SK-N-SH (cell line): ENCODE measurements around the gene MYO1E. TPM values are rescaled to one million over a fixed set of nuclear protein-coding genes. Genes with fewer than 3 reads are reported as not detected.

Source experiments
- CTCF ChIA-PET: fragments of 300-600, 350-600 bp; formaldehyde crosslinking; extraction: SDS; loops from one replicate; lab custom pipeline; 2021; lab: Yijun Ruan, JAX
- POLR2A ChIA-PET: fragments of 350-600 bp; sonication (Branson Sonifier 250); formaldehyde crosslinking; extraction: SDS; loops from one replicate; lab custom pipeline; 2020; ENCODE audit warnings: antibody characterized with exemption, inconsistent platforms; lab: Yijun Ruan, JAX
- DNase-seq: peaks from one replicate; pipeline ENCODE4 v3.0.0; 2012
- H2AFZ ChIP-seq: fragments of 200-600 bp; sonication (generic); 2 replicates; pipeline ENCODE4 v1.8.1; 2016; ENCODE audit warnings: antibody characterized with exemption, mild to moderate bottlenecking, low read depth
- H3F3A ChIP-seq: fragments of 200-600 bp; sonication (generic); replicated peaks from 2 replicates; pipeline ENCODE3; 2016; ENCODE audit warnings: antibody characterized with exemption, mild to moderate bottlenecking; ENCODE audit not compliant: insufficient read depth
- H3K27ac ChIP-seq, 2 experiments: fragments of 200-500 bp in 1 of 2; fragments of 200-600 bp in 1 of 2; sonication (Bioruptor generic) in 1 of 2; sonication (generic), shearing (Covaris generic) in 1 of 2; 2 replicates each; pipeline versions ENCODE4 v1.5.1 to v1.6.1; 2014 to 2016; ENCODE audit warnings: low read depth in 2 of 2, inconsistent platforms in 1 of 2, low read length in 1 of 2, mild to moderate bottlenecking in 1 of 2, mixed read lengths in 1 of 2
- H3K27me3 ChIP-seq: fragments of 200-600 bp; sonication (generic), shearing (Covaris generic); 2 replicates; pipeline ENCODE4 v1.6.1; 2016; ENCODE audit warnings: mixed run types; ENCODE audit not compliant: insufficient read depth
- H3K36me3 ChIP-seq, 2 experiments: fragments of 200-500 bp in 1 of 2; fragments of 200-600 bp in 1 of 2; sonication (Bioruptor generic) in 1 of 2; sonication (generic) in 1 of 2; replicated peaks in 1 of 2; 2 replicates each; pipeline versions ENCODE3 to v1.5.1; 2014 to 2016; ENCODE audit warnings: low read length in 1 of 2, mild to moderate bottlenecking in 1 of 2; ENCODE audit not compliant: insufficient read depth in 2 of 2, control insufficient read depth in 1 of 2
- H3K4me1 ChIP-seq, 2 experiments: fragments of 200-500 bp in 1 of 2; fragments of 200-600 bp in 1 of 2; sonication (Bioruptor generic) in 1 of 2; sonication (generic), shearing (Covaris generic) in 1 of 2; 2 replicates each; pipeline versions ENCODE4 v1.5.1 to v1.6.1; 2014 to 2016; ENCODE audit warnings: low read depth in 1 of 2, low read length in 1 of 2, mixed run types in 1 of 2; ENCODE audit not compliant: insufficient read depth in 2 of 2, control insufficient read depth in 1 of 2
- H3K4me2 ChIP-seq: fragments of 200-600 bp; sonication (generic), shearing (Covaris generic); 2 replicates; pipeline ENCODE4 v1.6.1; 2017; ENCODE audit warnings: mixed run types
- H3K4me3 ChIP-seq, 2 experiments: fragments of 200-500 bp in 1 of 2; fragments of 200-600 bp in 1 of 2; sonication (Bioruptor generic) in 1 of 2; sonication (generic), shearing (Covaris generic) in 1 of 2; 2 replicates each; pipeline versions ENCODE4 v1.5.1 to v1.8.1; 2014 to 2016; ENCODE audit warnings: low read depth in 2 of 2, inconsistent platforms in 1 of 2, low read length in 1 of 2, mild to moderate bottlenecking in 1 of 2, mixed read lengths in 1 of 2, moderate library complexity in 1 of 2
- H3K79me2 ChIP-seq: fragments of 200-600 bp; sonication (generic); 2 replicates; pipeline ENCODE4 v1.8.1; 2017; ENCODE audit warnings: mild to moderate bottlenecking; ENCODE audit not compliant: insufficient read depth
- H3K9ac ChIP-seq: fragments of 200-600 bp; sonication (generic); 2 replicates; pipeline ENCODE4 v1.6.1; 2017; ENCODE audit warnings: mixed run types
- H3K9me2 ChIP-seq: fragments of 200-600 bp; sonication (generic); 2 replicates; pipeline ENCODE4 v1.6.1; 2017; ENCODE audit warnings: mixed run types
- H3K9me3 ChIP-seq: fragments of 200-600 bp; sonication (generic); 2 replicates; pipeline ENCODE4 v1.6.1; 2017; ENCODE audit warnings: mixed run types, mild to moderate bottlenecking, moderate library complexity
- H4K20me1 ChIP-seq: fragments of 200-600 bp; sonication (generic); 2 replicates; pipeline ENCODE4 v1.6.1; 2017; ENCODE audit warnings: mild to moderate bottlenecking, mixed run types; ENCODE audit not compliant: insufficient read depth
- CHD2 ChIP-seq: fragments of 150-350 bp; IDR thresholded peaks from 2 replicates; pipeline ENCODE4 v1.6.1; 2018; ENCODE audit warnings: low read length; ENCODE audit not compliant: partially characterized antibody
- EZH2phosphoT487 ChIP-seq: fragments of 200-600 bp; sonication (generic); IDR thresholded peaks from 2 replicates; pipeline ENCODE4 v1.6.1; 2017; ENCODE audit warnings: low read depth, mixed run types, mild to moderate bottlenecking, antibody characterized with exemption, moderate library complexity, borderline replicate concordance
- FOSL2 ChIP-seq: IDR thresholded peaks from 2 replicates; pipeline ENCODE4 v1.4.0; 2012; ENCODE audit warnings: low read depth, mild to moderate bottlenecking, moderate library complexity, borderline replicate concordance
- FOXJ3 ChIP-seq: sonication (generic); formaldehyde crosslinking; IDR thresholded peaks from 2 replicates; pipeline ENCODE4 v1.5.1; 2020; ENCODE audit warnings: mild to moderate bottlenecking, missing genetic modification reagents
- FOXM1 ChIP-seq: IDR thresholded peaks from 2 replicates; pipeline ENCODE4 v1.4.0; 2012; ENCODE audit warnings: low read depth, mild to moderate bottlenecking
- GABPA ChIP-seq: IDR thresholded peaks from 2 replicates; pipeline ENCODE4 v1.4.0; 2012; ENCODE audit warnings: low read depth, mild to moderate bottlenecking
- GATA2 ChIP-seq: sonication (generic); formaldehyde crosslinking; IDR thresholded peaks from 2 replicates; pipeline ENCODE4 v1.5.0; 2020; ENCODE audit warnings: mild to moderate bottlenecking, missing genetic modification reagents
- IRF3 ChIP-seq: fragments of 150-350 bp; IDR thresholded peaks from 2 replicates; pipeline ENCODE4 v1.6.1; 2016; ENCODE audit warnings: mild to moderate bottlenecking, low read depth, low read length
- JUND ChIP-seq: IDR thresholded peaks from 2 replicates; pipeline ENCODE4 v1.4.0; 2012
- MAX ChIP-seq: IDR thresholded peaks from 2 replicates; pipeline ENCODE4 v1.4.0; 2012; ENCODE audit warnings: low read depth
- MXI1 ChIP-seq: IDR thresholded peaks from 2 replicates; pipeline ENCODE4 v1.6.1; 2012; ENCODE audit warnings: mild to moderate bottlenecking, low read depth, low read length, improper control_type of control experiment
- PBX3 ChIP-seq: IDR thresholded peaks from 2 replicates; pipeline ENCODE4; 2012
- RCOR1 ChIP-seq: fragments of 150-350 bp; IDR thresholded peaks from 2 replicates; pipeline ENCODE4 v1.6.1; 2017; ENCODE audit warnings: antibody characterized with exemption, low read length
- RFX5 ChIP-seq: IDR thresholded peaks from 2 replicates; pipeline ENCODE4 v1.6.1; 2012; ENCODE audit warnings: mild to moderate bottlenecking, improper control_type of control experiment, low read length
- TAF1 ChIP-seq: IDR thresholded peaks from 2 replicates; pipeline ENCODE4 v1.6.1; 2012; ENCODE audit warnings: low read depth, mild to moderate bottlenecking, low read length, moderate library complexity, borderline replicate concordance
- TCF12 ChIP-seq: IDR thresholded peaks from 2 replicates; pipeline ENCODE4 v1.4.0; 2012
- TEAD4 ChIP-seq: IDR thresholded peaks from 2 replicates; pipeline ENCODE4 v1.4.0; 2012; ENCODE audit warnings: mild to moderate bottlenecking, borderline replicate concordance; ENCODE audit not compliant: insufficient read depth
- USF2 ChIP-seq: fragments of 150-350 bp; IDR thresholded peaks from 2 replicates; pipeline ENCODE4 v1.6.1; 2017; ENCODE audit warnings: antibody characterized with exemption, low read length, low read depth, borderline replicate concordance
- ZBTB33 ChIP-seq: IDR thresholded peaks from 2 replicates; pipeline ENCODE4 v1.4.0; 2012; ENCODE audit warnings: low read depth, borderline replicate concordance
- WGBS: methylation state at CpG from one replicate; pipeline ENCODE4 v1.1.6; 2017; ENCODE audit warnings: low lambda C conversion rate; 5-methylcytosine and 5-hydroxymethylcytosine counted together
- polyA plus RNA-seq, 3 experiments: library from polyadenylated mRNA; depleted of rRNA; stranded (reverse); fragments of >200 nt; gene quantifications; 2 replicates each; pipeline ENCODE4 v1.2.3, GENCODE V29; 2012

Gene MYO1E
- polyA plus RNA-seq, 1 of the 3 experiments (the other 2 are of a cell fraction) = 9.7 TPM

GRCh38 chr15:59313641-59314332, 58.9 kb downstream of the MYO1E start:
- Histone ChIP-seq H3K4me1 (peaks cover 0 to 4% of the 10 kb centered on the region in 2 experiments; a peak in 2 of 4 replicates), H3K9me3 (no peaks in the 10 kb centered on the region), H3F3A (peaks cover 10% of the 10 kb centered on the region), H3K79me2 (peaks cover 56% of the 10 kb centered on the region), H2AFZ (no peak overlapping the region), H3K9ac (no peak overlapping the region), H3K36me3 (no peaks in the 10 kb centered on the region), H3K27me3 (no peaks in the 10 kb centered on the region), H3K27ac (no peak overlapping the region), H3K4me2 (no peak overlapping the region), H4K20me1 (no peaks in the 10 kb centered on the region), H3K4me3 (no peak overlapping the region), H3K9me2 (no peaks in the 10 kb centered on the region)
- 66% methylated on average over 6 of the region's 6 CpGs for WGBS
- TF ChIP-seq EZH2phosphoT487 = no peak
- no peak for TF ChIP-seq PBX3
- no peak for TF ChIP-seq GATA2 (CRISPR knock-in tag)
- TF ChIP-seq JUND = no peak
- TF ChIP-seq MXI1 = no peak
- TF ChIP-seq TCF12 = no peak
- no peak for TF ChIP-seq USF2
- TF ChIP-seq TAF1 = no peak
- CTCF ChIA-PET = interaction anchor here (1.0 kb wide), 1 partner anchor 14 kb away, joined by 4 read pairs; no protein-coding TSS in a partner anchor
- no peak for DNase-seq
- POLR2A ChIA-PET = no interaction called here

GRCh38 chr15:59312205-59312604, 60.5 kb downstream of the MYO1E start:
- H2AFZ ChIP-seq = no peak overlapping the region
- H3K36me3 ChIP-seq = no peaks in the 10 kb centered on the region
- 94% methylated on average over 7 of the region's 7 CpGs for WGBS
- no peak overlapping the region for H3K27ac ChIP-seq
- no peak for DNase-seq
- H3K9me2 ChIP-seq = no peaks in the 10 kb centered on the region
- no peaks in the 10 kb centered on the region for H3K9me3 ChIP-seq
- H3K4me1 ChIP-seq = peaks cover 0 to 4% of the 10 kb centered on the region in 2 experiments; a peak in 2 of 4 replicates
- POLR2A ChIA-PET = no interaction called here
- no peaks in the 10 kb centered on the region for H3K27me3 ChIP-seq
- CTCF ChIA-PET = no interaction called here
- H3K9ac ChIP-seq = no peak overlapping the region
- no peaks in the 10 kb centered on the region for H4K20me1 ChIP-seq
- H3F3A ChIP-seq = peaks cover 10% of the 10 kb centered on the region
- TF ChIP-seq MAX (no peak), CHD2 (no peak), IRF3 (no peak), FOXJ3 (CRISPR knock-in tag) (no peak), RCOR1 (no peak), FOSL2 (no peak), ZBTB33 (no peak), EZH2phosphoT487 (no peak), TEAD4 (no peak), RFX5 (no peak), GABPA (no peak), FOXM1 (no peak)
- H3K4me3 ChIP-seq = no peak overlapping the region
- H3K4me2 ChIP-seq = no peak overlapping the region
- H3K79me2 ChIP-seq = peaks cover 49% of the 10 kb centered on the region
